Peyer's patch (tissue), 4 donors: ENCODE results near the gene PRMT5. TPM values are rescaled to one million over a fixed set of nuclear protein-coding genes. Genes with fewer than 3 reads are reported as not detected.
A peak's percentile ranks its signal among the peaks of the same experiment; 100 is the strongest.

Experiments used
- DNase-seq, 3 donors: peaks; one replicate each; pipeline ENCODE4 v3.0.0-alpha.2; 2017 to 2019
- H3K27ac ChIP-seq, 4 donors: fragments of 200-600 bp; sonication (generic); one replicate each; pipeline ENCODE4 v1.5.1; 2016 to 2019
- H3K27me3 ChIP-seq, 2 donors: fragments of 200-600 bp; sonication (generic); one replicate each; pipeline ENCODE4 v1.5.1; 2019
- H3K36me3 ChIP-seq, 3 donors: fragments of 200-600 bp; sonication (generic); one replicate each; pipeline ENCODE4 v1.5.1; 2016 to 2019
- H3K4me1 ChIP-seq, 4 donors: fragments of 200-600 bp; sonication (generic); one replicate each; pipeline ENCODE4 v1.5.1; 2016 to 2019
- H3K4me3 ChIP-seq, 4 donors: fragments of 200-600 bp; sonication (generic); 1 replicate in 3 of 4; 2 replicates in 1 of 4; pipeline ENCODE4 v1.5.1; 2016 to 2019; ENCODE audit warnings: mild to moderate bottlenecking in 1 of 4
- H3K9me3 ChIP-seq, 4 donors: fragments of 200-600 bp; sonication (generic); one replicate each; pipeline ENCODE4 v1.5.1; 2016 to 2019; ENCODE audit warnings: mild to moderate bottlenecking in 1 of 4
- POLR2A ChIP-seq, 2 donors: fragments of 450-650 bp; IDR thresholded peaks; one replicate each; pipeline ENCODE4 v1.5.1; 2017; ENCODE audit warnings: antibody characterized with exemption in 2 of 2, mild to moderate bottlenecking in 2 of 2, moderate library complexity in 2 of 2
- total RNA-seq, 4 donors: library from RNA; depleted of rRNA; stranded (reverse); fragments of >200 nt; gene quantifications; one replicate each; pipeline ENCODE4 v1.1.0, GENCODE V29; 2016
- TF ChIP-seq, protein P1 (sequence below), 6 experiments: fragments of 450-650 bp in 4 of 6; fragments of 200-600 bp in 2 of 6; sonication (generic) in 1 of 6; IDR thresholded peaks; one replicate each; pipeline ENCODE4 v1.5.1; 2017 to 2019; ENCODE audit warnings: antibody characterized with exemption in 6 of 6, mild to moderate bottlenecking in 3 of 6, moderate library complexity in 1 of 6

PRMT5 gene
- total RNA-seq, 4 donors from 2014 or later = 20.5 to 41.3 (median 26.6) TPM

- peaks cover 0 to 21% (median 0%) of the 10 kb centered on the region in 3 donors for H3K36me3 ChIP-seq
- TF ChIP-seq, protein P1, sequence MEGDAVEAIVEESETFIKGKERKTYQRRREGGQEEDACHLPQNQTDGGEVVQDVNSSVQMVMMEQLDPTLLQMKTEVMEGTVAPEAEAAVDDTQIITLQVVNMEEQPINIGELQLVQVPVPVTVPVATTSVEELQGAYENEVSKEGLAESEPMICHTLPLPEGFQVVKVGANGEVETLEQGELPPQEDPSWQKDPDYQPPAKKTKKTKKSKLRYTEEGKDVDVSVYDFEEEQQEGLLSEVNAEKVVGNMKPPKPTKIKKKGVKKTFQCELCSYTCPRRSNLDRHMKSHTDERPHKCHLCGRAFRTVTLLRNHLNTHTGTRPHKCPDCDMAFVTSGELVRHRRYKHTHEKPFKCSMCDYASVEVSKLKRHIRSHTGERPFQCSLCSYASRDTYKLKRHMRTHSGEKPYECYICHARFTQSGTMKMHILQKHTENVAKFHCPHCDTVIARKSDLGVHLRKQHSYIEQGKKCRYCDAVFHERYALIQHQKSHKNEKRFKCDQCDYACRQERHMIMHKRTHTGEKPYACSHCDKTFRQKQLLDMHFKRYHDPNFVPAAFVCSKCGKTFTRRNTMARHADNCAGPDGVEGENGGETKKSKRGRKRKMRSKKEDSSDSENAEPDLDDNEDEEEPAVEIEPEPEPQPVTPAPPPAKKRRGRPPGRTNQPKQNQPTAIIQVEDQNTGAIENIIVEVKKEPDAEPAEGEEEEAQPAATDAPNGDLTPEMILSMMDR (IDR thresholded peaks at IDR 0.05) = no peak
- no peak for TF ChIP-seq POLR2A (IDR thresholded peaks at IDR 0.05)
- H3K9me3 ChIP-seq = no peaks in the 10 kb centered on the region
- no peaks in the 10 kb centered on the region for H3K27me3 ChIP-seq
- H3K27ac ChIP-seq = no peak overlapping the region
- no peak overlapping the region for H3K4me3 ChIP-seq
- peak in 1 of 3 donors; percentile 15 for DNase-seq
- no peaks in the 10 kb centered on the region for H3K4me1 ChIP-seq
Observed at GRCh38 chr14:22897357-22897756, 31.8 kb downstream of the PRMT5 start.

DNA sequence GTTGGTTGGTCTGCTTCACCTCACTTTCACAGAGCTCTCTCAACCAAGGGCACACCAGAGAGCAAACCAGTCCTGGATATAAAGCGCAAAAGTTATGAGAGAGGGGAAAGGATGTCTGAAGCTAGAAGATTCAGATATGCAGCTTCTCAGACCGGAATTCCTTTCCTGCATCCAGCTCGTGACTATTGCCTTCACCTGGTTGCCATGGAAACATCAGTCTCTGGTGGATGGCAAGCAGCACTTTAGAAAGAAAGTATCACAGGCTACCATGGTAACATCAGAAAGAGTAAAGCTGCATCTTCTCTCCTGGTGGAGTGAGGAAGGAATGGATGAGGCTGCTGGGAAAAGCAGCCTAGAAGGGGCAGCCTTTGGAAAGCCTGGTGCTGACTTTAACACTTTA lies 32.4 kb downstream of the PRMT5 start:
- no peaks in the 10 kb centered on the region for H3K27me3 ChIP-seq
- no peak overlapping the region for H3K27ac ChIP-seq
- H3K36me3 ChIP-seq = peaks cover 0 to 15% (median 0%) of the 10 kb centered on the region in 3 donors
- H3K4me3 ChIP-seq = no peak overlapping the region
- no peaks in the 10 kb centered on the region for H3K9me3 ChIP-seq
- TF ChIP-seq POLR2A (IDR thresholded peaks at IDR 0.05) = no peak
- TF ChIP-seq, protein P1 (IDR thresholded peaks at IDR 0.05) = no peak
- DNase-seq = peak in 1 of 3 donors; percentile 1
- H3K4me1 ChIP-seq = no peaks in the 10 kb centered on the region

- Histone ChIP-seq H3K27me3 (no peaks in the 10 kb centered on the region), H3K4me3 (no peak overlapping the region), H3K27ac (no peak overlapping the region), H3K9me3 (no peaks in the 10 kb centered on the region), H3K4me1 (no peaks in the 10 kb centered on the region), H3K36me3 (peaks cover 0 to 11% (median 0%) of the 10 kb centered on the region in 3 donors)
- TF ChIP-seq, protein P1 (IDR thresholded peaks at IDR 0.05) = no peak
- no peak for TF ChIP-seq POLR2A (IDR thresholded peaks at IDR 0.05)
- peak in 1 of 3 donors; percentile 0 for DNase-seq
Observed at GRCh38 chr14:22896356-22896755, 32.8 kb downstream of the PRMT5 start.

DNA sequence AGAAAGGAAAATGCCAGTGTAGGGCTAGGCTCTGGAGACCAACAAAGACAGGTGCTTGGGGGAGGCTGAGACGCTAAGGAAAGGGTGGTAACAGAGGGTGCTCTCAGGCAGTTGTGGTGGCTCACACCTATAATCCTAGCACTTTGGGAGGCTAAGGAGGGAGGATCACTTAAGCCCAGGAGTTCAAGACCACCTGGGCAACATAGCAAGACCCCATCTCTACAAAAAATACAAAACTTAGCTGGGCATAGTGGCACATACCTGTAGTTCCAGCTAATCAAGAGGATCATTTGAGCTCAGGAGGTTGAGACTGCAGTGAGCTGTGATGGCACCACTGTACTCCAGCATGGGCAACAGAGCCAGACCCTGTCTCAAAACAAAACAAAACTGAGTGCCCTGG lies 33.8 kb downstream of the PRMT5 start:
- no peak for TF ChIP-seq POLR2A (IDR thresholded peaks at IDR 0.05)
- TF ChIP-seq, protein P1 (IDR thresholded peaks at IDR 0.05) = no peak
- H3K36me3 ChIP-seq = peaks cover 0 to 2% (median 0%) of the 10 kb centered on the region in 3 donors
- no peak overlapping the region for H3K4me3 ChIP-seq
- no peaks in the 10 kb centered on the region for H3K27me3 ChIP-seq
- no peak overlapping the region for H3K27ac ChIP-seq
- no peaks in the 10 kb centered on the region for H3K9me3 ChIP-seq
- no peak for DNase-seq
- no peaks in the 10 kb centered on the region for H3K4me1 ChIP-seq

- TF ChIP-seq, protein P1 (IDR thresholded peaks at IDR 0.05) = no peak
- Histone ChIP-seq H3K36me3 (no peaks in the 10 kb centered on the region), H3K9me3 (no peaks in the 10 kb centered on the region), H3K27me3 (no peaks in the 10 kb centered on the region), H3K4me1 (no peaks in the 10 kb centered on the region), H3K4me3 (no peak overlapping the region), H3K27ac (no peak overlapping the region)
- no peak for DNase-seq
Observed at GRCh38 chr14:22893706-22894105, 35.5 kb downstream of the PRMT5 start.

DNA sequence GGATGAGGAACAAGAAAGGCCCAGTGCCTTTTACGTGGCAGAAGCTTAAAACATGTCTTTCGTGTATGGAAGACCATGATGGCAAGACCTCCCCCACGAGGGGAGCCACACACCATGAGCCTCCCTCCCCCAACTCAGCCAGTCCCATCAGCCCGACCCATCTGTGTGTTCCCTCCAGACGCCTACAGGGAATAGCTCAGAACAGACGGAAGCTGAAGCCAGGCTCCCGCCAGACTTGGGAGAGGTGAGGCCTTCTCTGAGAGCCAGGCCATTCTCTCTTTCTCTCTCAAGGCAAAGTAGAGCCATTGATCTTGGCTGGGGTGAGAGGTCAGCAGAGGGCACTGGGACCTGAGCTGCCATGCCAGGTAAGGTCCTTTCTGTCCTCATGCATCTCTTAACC lies 36.7 kb downstream of the PRMT5 start:
- H3K4me1 ChIP-seq = peaks cover 0 to 10% (median 2%) of the 10 kb centered on the region in 4 donors
- H3K27me3 ChIP-seq = no peaks in the 10 kb centered on the region
- TF ChIP-seq POLR2A (IDR thresholded peaks at IDR 0.05) = no peak
- TF ChIP-seq, protein P1 (IDR thresholded peaks at IDR 0.05) = no peak

More for the DNA sequence above, 36.7 kb downstream of the PRMT5 start:
- H3K36me3 ChIP-seq = no peaks in the 10 kb centered on the region
- H3K9me3 ChIP-seq = no peaks in the 10 kb centered on the region
- no peak overlapping the region for H3K4me3 ChIP-seq
- DNase-seq = peak in 1 of 3 donors; percentile 21
- H3K27ac ChIP-seq = no peak overlapping the region
